GM06990 (cell line): ENCODE measurements around the gene SHH.

Experiments used
- DNase-seq: peaks from one replicate; pipeline ENCODE4 v3.0.0-alpha.2; 2011; ENCODE audit not compliant: insufficient read length; ENCODE audit errors: extremely low read depth
- H3K27me3 ChIP-seq: replicated peaks from 2 replicates; pipeline ENCODE4 v1.6.0; 2011; ENCODE audit warnings: low read length; ENCODE audit not compliant: control insufficient read depth, insufficient read depth
- H3K36me3 ChIP-seq: 2 replicates; pipeline ENCODE4 v1.5.1; 2011; ENCODE audit warnings: low read length; ENCODE audit not compliant: control insufficient read depth, insufficient read depth
- H3K4me3 ChIP-seq: replicated peaks from 2 replicates; pipeline ENCODE4 v1.5.1; 2011; ENCODE audit warnings: low read depth, mild to moderate bottlenecking, control low read depth, low read length
- CTCF ChIP-seq: IDR thresholded peaks from 2 replicates; pipeline ENCODE4 v1.5.1; 2011; ENCODE audit warnings: low read length, control low read depth, mild to moderate bottlenecking, inconsistent platforms; ENCODE audit not compliant: insufficient read depth, poor library complexity, severe bottlenecking

SHH gene

GRCh38 chr7:155804897-155805825 is 7.1 kb downstream of the SHH start:
- Histone ChIP-seq H3K4me3 (peak overlapping the region; percentile 32), H3K27me3 (peaks cover 3% of the 10 kb centered on the region), H3K36me3 (no peaks in the 10 kb centered on the region)
- peak; percentile 45 for DNase-seq
- TF ChIP-seq CTCF = peak; percentile 49

- no peak for DNase-seq
- peaks cover 3% of the 10 kb centered on the region for H3K27me3 ChIP-seq
- no peak for TF ChIP-seq CTCF
- H3K4me3 ChIP-seq = no peak overlapping the region
- no peaks in the 10 kb centered on the region for H3K36me3 ChIP-seq
These were observed 7.8 kb downstream of the SHH start for GRCh38 chr7:155804431-155804831.

- Histone ChIP-seq H3K4me3 (peak overlapping the region; percentile 5), H3K27me3 (peaks cover 3% of the 10 kb centered on the region), H3K36me3 (no peaks in the 10 kb centered on the region)
- TF ChIP-seq CTCF = no peak
- no peak for DNase-seq
These were observed 8.6 kb downstream of the SHH start for GRCh38 chr7:155803418-155804376.

- peaks cover 3% of the 10 kb centered on the region for H3K27me3 ChIP-seq
- no peak for DNase-seq
- no peaks in the 10 kb centered on the region for H3K36me3 ChIP-seq
- H3K4me3 ChIP-seq = no peak overlapping the region
- no peak for TF ChIP-seq CTCF
These were observed 9.3 kb downstream of the SHH start for GRCh38 chr7:155802906-155803417.

- no peak for TF ChIP-seq CTCF
- no peak for DNase-seq
These were observed 10.0 kb downstream of the SHH start for GRCh38 chr7:155802291-155802690.

More at GRCh38 chr7:155802291-155802690, 10.0 kb downstream of the SHH start:
- Histone ChIP-seq H3K4me3 (no peak overlapping the region), H3K36me3 (no peaks in the 10 kb centered on the region), H3K27me3 (no peaks in the 10 kb centered on the region; the same call in none of the 2 replicates)
